Right lobe of liver (tissue), 6 donors: ENCODE measurements around the gene PTGER1. TPM values are rescaled to one million over a fixed set of nuclear protein-coding genes. Genes with fewer than 3 reads are reported as not detected.

ENCODE experiments used
- ATAC-seq, 4 donors: fragments of 200-7000 bp; cut with Tn5 transposase; one replicate each; pipeline ENCODE4 v1.9.1; 2020; ENCODE audit warnings: mild to moderate bottlenecking in 4 of 4, moderate library complexity in 4 of 4
- DNase-seq, 3 donors: peaks; one replicate each; pipeline ENCODE4 v3.0.0-alpha.2; 2020
- H3K27ac ChIP-seq, 3 donors: fragments of 200-600 bp; one replicate each; pipeline ENCODE4 v1.8.0; 2022
- H3K27me3 ChIP-seq, 2 donors: fragments of 200-600 bp; one replicate each; pipeline ENCODE4 v1.8.0; 2022
- H3K36me3 ChIP-seq, 4 donors: fragments of 200-600 bp; sonication (generic) in 1 of 4; one replicate each; pipeline versions ENCODE4 v1.5.1 to v1.8.0; 2017 to 2022; ENCODE audit warnings: control low read depth in 1 of 4
- H3K4me1 ChIP-seq, 4 donors: fragments of 200-600 bp; sonication (generic) in 1 of 4; one replicate each; pipeline versions ENCODE4 v1.5.1 to v1.8.0; 2017 to 2022; ENCODE audit warnings: control low read depth in 1 of 4
- H3K4me3 ChIP-seq, 3 donors: fragments of 200-600 bp; one replicate each; pipeline ENCODE4 v1.8.0; 2022
- H3K9me3 ChIP-seq, 4 donors: fragments of 200-600 bp; sonication (generic) in 1 of 4; one replicate each; pipeline versions ENCODE4 v1.5.1 to v1.8.0; 2017 to 2022; ENCODE audit warnings: control low read depth in 1 of 4
- CTCF ChIP-seq, 4 donors: fragments of 200-600 bp in 3 of 4; fragments of 450-650 bp in 1 of 4; IDR thresholded peaks; one replicate each; pipeline versions ENCODE4 v1.5.1 to v1.8.0; 2016 to 2022; ENCODE audit warnings: antibody characterized with exemption in 4 of 4, mild to moderate bottlenecking in 2 of 4
- POLR2A ChIP-seq: fragments of 450-650 bp; IDR thresholded peaks from one replicate; pipeline ENCODE4 v1.6.1; 2017; ENCODE audit warnings: antibody characterized with exemption, mild to moderate bottlenecking
- WGBS: methylation state at CpG from one replicate; pipeline ENCODE4 v1.1.6; 2018; ENCODE audit warnings: low coverage, low lambda C conversion rate; ENCODE audit not compliant: insufficient coverage; ENCODE audit errors: missing lambda C conversion rate; 5-methylcytosine and 5-hydroxymethylcytosine counted together
- intact Hi-C, 2 donors: fragments of 100-400 bp; cut with DNase I; formaldehyde crosslinking; loops; one replicate each; pipeline versions ENCODE4 v1.11.2 to v1.14.1; 2022
- total RNA-seq, 6 experiments: library from RNA; depleted of rRNA in 2 of 6; stranded (reverse); fragments of >200 nt in 2 of 6; fragmentation: NEBNext Ultra II Directional in 3 of 6; extraction: Animal tissue kit (Norgen Biotek cat#: 25700) in 3 of 6; gene quantifications; one replicate each; pipeline versions ENCODE4 v1.1.0 to v1.2.4, GENCODE V29; 2016 to 2023
- donor health status: DM: no; HTN: yes; CAD: no.
- donor health status: DM: no; HTN: no; CAD: no.
- donor health status: DM: no; HTN: no; CAD: no.
- donor health status: DM: no; HTN: yes; CAD: no.
- donor health status: DM: no; HTN: yes; CAD: no.

Gene PTGER1
- total RNA-seq, 6 experiments from 2014 or later: 0.16 to 0.32 (median 0.29) TPM; not detected in 2

GRCh38 chr19:14441041-14441938 lies 33.9 kb downstream of the PTGER1 start:
- TF ChIP-seq POLR2A (no peak), CTCF (IDR thresholded peaks at IDR 0.05) (no peak)
- H3K27me3 ChIP-seq: no peaks in the 10 kb centered on the region
- no peaks in the 10 kb centered on the region for H3K9me3 ChIP-seq
- H3K4me1 ChIP-seq: peaks cover 0 to 5% (median 0%) of the 10 kb centered on the region in 4 donors
- WGBS: 81% methylated on average over 4 of the region's 34 CpGs
- H3K27ac ChIP-seq: no peak overlapping the region
- DNase-seq: no peak
- intact Hi-C loops: no loop called here
- no peak overlapping the region for H3K4me3 ChIP-seq
- ATAC-seq: no peak
- H3K36me3 ChIP-seq: peaks cover 0 to 38% (median 19%) of the 10 kb centered on the region in 4 donors

GRCh38 chr19:14440049-14440448 lies 35.1 kb downstream of the PTGER1 start:
- DNase-seq (peak; percentile 75 to 89 (median 80)), ATAC-seq (peak; percentile 78 to 89 (median 78))
- 57% methylated on average over 4 of the region's 9 CpGs for WGBS
- intact Hi-C loops: no loop called here
- Histone ChIP-seq H3K27ac (peak overlapping the region; percentile 32 to 47 (median 33)), H3K9me3 (no peaks in the 10 kb centered on the region), H3K4me3 (peak overlapping the region in 2 of 3 donors; percentile 16 to 29), H3K4me1 (peaks cover 0 to 5% (median 0%) of the 10 kb centered on the region in 4 donors), H3K36me3 (peaks cover 0 to 27% (median 17%) of the 10 kb centered on the region in 4 donors), H3K27me3 (no peaks in the 10 kb centered on the region)
- no peak for TF ChIP-seq CTCF (IDR thresholded peaks at IDR 0.05)
- TF ChIP-seq POLR2A: no peak

GRCh38 chr19:14439014-14439413 lies 36.1 kb downstream of the PTGER1 start:
- H3K4me3 ChIP-seq: no peak overlapping the region
- TF ChIP-seq POLR2A (no peak), CTCF (IDR thresholded peaks at IDR 0.05) (no peak)
- H3K36me3 ChIP-seq: peaks cover 0 to 19% (median 11%) of the 10 kb centered on the region in 4 donors
- WGBS: 47% methylated on average over 9 of the region's 9 CpGs
- DNase-seq (no peak), ATAC-seq (no peak)
- H3K9me3 ChIP-seq: no peaks in the 10 kb centered on the region
- H3K27ac ChIP-seq: no peak overlapping the region
- intact Hi-C loops: no loop called here
- H3K4me1 ChIP-seq: peaks cover 0 to 5% (median 0%) of the 10 kb centered on the region in 4 donors
- no peaks in the 10 kb centered on the region for H3K27me3 ChIP-seq

- H3K9me3 ChIP-seq: no peaks in the 10 kb centered on the region
- TF ChIP-seq POLR2A (no peak), CTCF (IDR thresholded peaks at IDR 0.05) (no peak)
- ATAC-seq: no peak
- H3K36me3 ChIP-seq: peaks cover 0 to 6% (median 3%) of the 10 kb centered on the region in 4 donors
- no peaks in the 10 kb centered on the region for H3K27me3 ChIP-seq
- 50% methylated on average over 1 of the region's 7 CpGs for WGBS
- H3K4me3 ChIP-seq: no peak overlapping the region
- peaks cover 0 to 8% (median 0%) of the 10 kb centered on the region in 4 donors for H3K4me1 ChIP-seq
- intact Hi-C loops: no loop called here
- no peak overlapping the region for H3K27ac ChIP-seq
- DNase-seq: no peak
These were observed 37.5 kb downstream of the PTGER1 start for GRCh38 chr19:14437578-14438140.
